ENCODE data around the gene BAMBI.

DNA sequence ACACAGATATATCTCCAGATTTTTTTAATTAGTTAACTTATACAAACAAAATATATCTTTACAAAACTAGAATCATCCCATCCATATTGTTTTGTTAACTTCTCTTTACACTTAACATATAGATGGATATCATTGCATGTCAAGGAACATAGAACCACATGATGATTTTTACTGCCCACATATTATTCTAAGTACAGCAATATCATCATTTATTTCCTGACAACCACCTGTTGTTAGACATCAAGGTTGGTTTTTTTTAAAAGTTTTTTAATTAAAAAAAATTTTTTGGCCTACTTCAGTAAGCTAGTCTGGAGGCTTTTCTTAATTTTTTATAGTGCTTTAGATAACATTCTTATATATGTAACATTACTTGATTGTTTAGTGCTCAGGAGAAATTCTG lies 38.9 kb upstream of the BAMBI start:
- TF ChIP-seq, protein P1, sequence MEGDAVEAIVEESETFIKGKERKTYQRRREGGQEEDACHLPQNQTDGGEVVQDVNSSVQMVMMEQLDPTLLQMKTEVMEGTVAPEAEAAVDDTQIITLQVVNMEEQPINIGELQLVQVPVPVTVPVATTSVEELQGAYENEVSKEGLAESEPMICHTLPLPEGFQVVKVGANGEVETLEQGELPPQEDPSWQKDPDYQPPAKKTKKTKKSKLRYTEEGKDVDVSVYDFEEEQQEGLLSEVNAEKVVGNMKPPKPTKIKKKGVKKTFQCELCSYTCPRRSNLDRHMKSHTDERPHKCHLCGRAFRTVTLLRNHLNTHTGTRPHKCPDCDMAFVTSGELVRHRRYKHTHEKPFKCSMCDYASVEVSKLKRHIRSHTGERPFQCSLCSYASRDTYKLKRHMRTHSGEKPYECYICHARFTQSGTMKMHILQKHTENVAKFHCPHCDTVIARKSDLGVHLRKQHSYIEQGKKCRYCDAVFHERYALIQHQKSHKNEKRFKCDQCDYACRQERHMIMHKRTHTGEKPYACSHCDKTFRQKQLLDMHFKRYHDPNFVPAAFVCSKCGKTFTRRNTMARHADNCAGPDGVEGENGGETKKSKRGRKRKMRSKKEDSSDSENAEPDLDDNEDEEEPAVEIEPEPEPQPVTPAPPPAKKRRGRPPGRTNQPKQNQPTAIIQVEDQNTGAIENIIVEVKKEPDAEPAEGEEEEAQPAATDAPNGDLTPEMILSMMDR (IDR thresholded peaks at IDR 0.05), result no peak
- no peak for TF ChIP-seq EP300 (IDR thresholded peaks at IDR 0.05)
- TF ChIP-seq POLR2AphosphoS5 (IDR thresholded peaks at IDR 0.05), result no peak
